ENCODE data around the gene C3. TPM values are rescaled to one million over a fixed set of nuclear protein-coding genes. Genes with fewer than 3 reads are reported as not detected.

The C3 gene
- total RNA-seq, 2 experiments from 2014 or later = 0.34 to 1.1 TPM

DNA sequence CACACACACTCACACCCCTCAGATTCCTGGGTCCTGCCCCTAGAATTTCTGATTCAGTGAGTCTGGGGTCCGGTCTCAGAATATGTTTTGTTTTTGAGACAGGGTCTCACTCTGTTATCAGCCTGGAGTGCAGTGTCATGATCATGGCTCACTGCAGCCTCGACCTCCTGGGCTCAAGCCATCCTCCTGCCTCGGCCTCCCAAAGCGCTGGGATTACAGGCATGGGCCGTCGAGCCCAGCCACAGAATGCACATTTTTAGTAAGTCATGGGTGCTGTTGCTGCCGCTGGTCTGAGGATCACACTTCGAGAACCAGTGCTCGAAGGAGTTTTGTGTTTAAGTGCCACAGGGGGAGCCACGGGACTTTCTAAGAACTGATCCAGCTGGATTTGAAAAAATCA lies 28.4 kb downstream of the C3 start:
- ChIA-PET CTCF (no interaction called here), POLR2A (no interaction called here)
- no peak for DNase-seq
- intact Hi-C loops (cut with micrococcal nuclease) = no loop called here
- TF ChIP-seq CTCF (IDR thresholded peaks at IDR 0.05) = no peak
- Mint-ChIP-seq H3K36me3 (ENCODE audit: low read depth) (no peaks in the 10 kb centered on the region), H3K4me3 (no peak overlapping the region), H3K27ac (no peak overlapping the region), H3K4me1 (ENCODE audit: low read depth) (peaks cover 7% of the 10 kb centered on the region), H3K9me3 (peaks cover 4% of the 10 kb centered on the region), H3K27me3 (no peaks in the 10 kb centered on the region)
- no peak for ATAC-seq

DNA sequence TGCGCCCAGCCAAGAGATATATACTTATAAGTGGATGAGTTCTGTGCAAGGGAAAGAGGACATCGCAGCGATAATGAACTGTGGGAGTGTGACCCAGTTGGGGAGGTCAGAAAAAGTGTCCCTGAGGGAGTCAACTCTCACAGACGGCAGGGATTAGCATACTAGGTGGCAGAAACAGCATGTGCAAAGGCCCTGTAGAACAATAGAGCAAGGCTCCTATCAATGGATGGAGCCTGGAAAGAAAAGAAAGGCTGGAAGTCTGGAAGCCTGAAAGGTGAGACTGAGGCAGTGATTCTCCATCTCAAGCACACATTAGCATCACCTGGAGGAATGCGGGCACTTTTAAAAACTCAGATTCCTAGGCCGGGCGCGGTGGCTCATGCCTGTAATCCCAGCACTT lies 29.1 kb downstream of the C3 start:
- H3K27me3 Mint-ChIP-seq = no peaks in the 10 kb centered on the region
- H3K4me1 Mint-ChIP-seq (ENCODE audit: low read depth) = peaks cover 7% of the 10 kb centered on the region
- POLR2A ChIA-PET = interaction anchor here (0.6 kb wide), 1 partner anchor 10 kb away, joined by 3 read pairs; no protein-coding TSS in a partner anchor
- CTCF ChIA-PET = no interaction called here
- intact Hi-C loops (cut with micrococcal nuclease) = no loop called here
- DNase-seq = no peak
- peaks cover 4% of the 10 kb centered on the region for H3K9me3 Mint-ChIP-seq
- no peaks in the 10 kb centered on the region for H3K36me3 Mint-ChIP-seq (ENCODE audit: low read depth)
- ATAC-seq = no peak
- no peak overlapping the region for H3K4me3 Mint-ChIP-seq
- no peak overlapping the region for H3K27ac Mint-ChIP-seq
- TF ChIP-seq CTCF (IDR thresholded peaks at IDR 0.05) = no peak

DNA sequence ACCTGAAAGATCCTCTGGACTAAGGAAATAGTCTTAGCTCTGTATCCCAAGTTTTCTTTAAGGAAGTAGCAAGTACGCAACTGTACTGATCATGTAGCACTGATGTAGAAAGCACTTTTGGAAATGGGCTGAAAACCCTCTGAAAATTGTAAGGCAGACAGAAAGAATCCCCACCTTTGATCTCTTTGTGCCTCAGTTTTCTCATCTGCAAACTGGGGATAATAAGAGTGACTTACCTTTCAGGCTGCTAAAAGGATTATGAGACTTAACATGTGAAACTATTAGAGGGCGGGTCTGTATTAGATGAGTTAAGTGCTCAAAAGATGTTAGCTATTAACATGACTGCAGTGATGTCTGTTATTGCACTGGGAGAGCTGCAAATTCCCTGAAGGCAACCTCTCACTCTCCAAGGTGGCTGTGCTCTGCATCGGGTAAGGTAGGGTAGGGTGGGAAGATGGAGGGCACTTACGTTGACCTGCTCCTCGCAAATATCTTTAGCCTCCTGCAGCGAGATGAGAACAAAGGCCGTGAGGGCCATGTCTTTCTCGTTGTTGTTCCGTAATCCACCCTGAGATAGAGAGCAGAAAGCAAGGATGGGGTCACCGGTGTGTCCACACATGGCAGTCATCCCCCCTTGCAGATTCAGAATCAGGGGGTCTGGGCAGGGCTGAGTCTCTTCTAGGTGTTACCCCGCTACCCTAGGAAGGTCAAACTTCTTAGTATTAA lies 30.1 kb downstream of the C3 start:
- no peaks in the 10 kb centered on the region for H3K36me3 Mint-ChIP-seq (ENCODE audit: low read depth)
- peaks cover 4% of the 10 kb centered on the region for H3K9me3 Mint-ChIP-seq
- ATAC-seq = no peak
- TF ChIP-seq CTCF (IDR thresholded peaks at IDR 0.05) = no peak
- intact Hi-C loops (cut with micrococcal nuclease) = no loop called here
- CTCF ChIA-PET = interaction anchor here (1.3 kb wide), 1 partner anchor 37 kb away, joined by 3 read pairs; no protein-coding TSS in a partner anchor
- H3K27me3 Mint-ChIP-seq = no peaks in the 10 kb centered on the region
- peaks cover 7% of the 10 kb centered on the region for H3K4me1 Mint-ChIP-seq (ENCODE audit: low read depth)
- H3K4me3 Mint-ChIP-seq = no peak overlapping the region
- no peak for DNase-seq
- H3K27ac Mint-ChIP-seq = no peak overlapping the region
- POLR2A ChIA-PET = interaction anchor here (1.1 kb wide), 1 partner anchor 47 kb away, joined by 3 read pairs; the partner anchor contains the start of gene GPR108

DNA sequence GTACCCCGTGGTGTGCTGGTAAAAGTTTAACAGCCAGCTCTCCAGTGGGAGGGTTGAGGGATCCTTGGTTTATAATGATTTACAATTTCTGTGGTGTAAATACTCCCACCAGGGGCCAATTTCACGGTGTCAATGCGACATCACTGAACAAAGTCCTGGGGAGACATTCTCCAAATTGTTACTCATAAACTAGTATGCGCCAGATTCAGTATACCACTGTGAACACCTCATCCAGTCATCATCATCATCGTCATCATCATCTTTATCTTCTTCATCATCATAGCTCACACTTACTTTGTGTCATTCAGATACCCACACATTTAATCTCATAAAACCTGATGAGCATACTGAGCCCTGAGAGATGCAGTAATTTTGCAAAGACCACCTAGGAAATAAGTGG lies 33.3 kb downstream of the C3 start:
- TF ChIP-seq CTCF (IDR thresholded peaks at IDR 0.05) = no peak
- H3K27me3 Mint-ChIP-seq = no peaks in the 10 kb centered on the region
- DNase-seq = no peak
- no peak overlapping the region for H3K27ac Mint-ChIP-seq
- CTCF ChIA-PET = no interaction called here
- POLR2A ChIA-PET = interaction anchor here (0.8 kb wide), 1 partner anchor 11 kb away, joined by 3 read pairs; no protein-coding TSS in a partner anchor
- peak; percentile 56 for ATAC-seq
- peaks cover 4% of the 10 kb centered on the region for H3K9me3 Mint-ChIP-seq
- H3K4me1 Mint-ChIP-seq (ENCODE audit: low read depth) = peaks cover 10% of the 10 kb centered on the region
- H3K36me3 Mint-ChIP-seq (ENCODE audit: low read depth) = no peaks in the 10 kb centered on the region
- no peak overlapping the region for H3K4me3 Mint-ChIP-seq
- intact Hi-C loops (cut with micrococcal nuclease) = no loop called here

- H3K27me3 Mint-ChIP-seq = no peaks in the 10 kb centered on the region
- peaks cover 4% of the 10 kb centered on the region for H3K9me3 Mint-ChIP-seq
- intact Hi-C loops (cut with micrococcal nuclease) = no loop called here
- TF ChIP-seq CTCF (IDR thresholded peaks at IDR 0.05) = no peak
- CTCF ChIA-PET = no interaction called here
- no peak for DNase-seq
- no peaks in the 10 kb centered on the region for H3K36me3 Mint-ChIP-seq (ENCODE audit: low read depth)
- no peak overlapping the region for H3K27ac Mint-ChIP-seq
- POLR2A ChIA-PET = interaction anchor here (0.5 to 1.1 kb wide), 3 partner anchors 12 to 23 kb away, joined by 3 read pairs; partner anchors contain the start of gene TNFSF14
- ATAC-seq = no peak
- H3K4me3 Mint-ChIP-seq = no peak overlapping the region
- peaks cover 10% of the 10 kb centered on the region for H3K4me1 Mint-ChIP-seq (ENCODE audit: low read depth)
Observed at GRCh38 chr19:6686628-6686975, 33.8 kb downstream of the C3 start.
